Measurements from ENCODE around the gene BICD1.

DNA sequence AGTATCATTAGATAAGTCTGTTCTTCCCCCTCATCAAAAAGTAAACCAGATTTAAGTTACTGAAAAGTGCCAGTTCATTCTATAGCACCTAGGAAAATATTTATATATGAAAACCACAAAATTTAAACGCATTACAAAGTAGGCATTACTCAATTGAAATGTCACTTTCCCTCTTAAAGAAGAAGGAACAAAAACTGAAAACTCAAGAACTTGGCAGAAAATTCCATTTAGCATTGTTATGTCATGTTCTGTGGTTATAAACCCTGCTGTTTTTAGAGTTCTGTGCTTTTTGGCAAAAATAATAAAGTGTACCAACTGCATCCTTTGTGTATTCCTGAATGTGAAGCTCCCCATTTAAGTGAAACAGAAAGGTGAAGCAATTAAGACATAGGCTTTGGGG lies 296.3 kb downstream of the BICD1 start:
- TF ChIP-seq CTCF (IDR thresholded peaks at IDR 0.05) (no peak), ZFX (IDR thresholded peaks at IDR 0.05; ENCODE audit: borderline replicate concordance) (no peak)

Data from 22Rv1 (cell line).